Measurements from ENCODE around the gene PRPSAP2. TPM values are rescaled to one million over a fixed set of nuclear protein-coding genes. Genes with fewer than 3 reads are reported as not detected.

PRPSAP2 gene
- total RNA-seq, 6 donors from 2014 or later, result 16.6 to 39.8 (median 29.2) TPM

DNA sequence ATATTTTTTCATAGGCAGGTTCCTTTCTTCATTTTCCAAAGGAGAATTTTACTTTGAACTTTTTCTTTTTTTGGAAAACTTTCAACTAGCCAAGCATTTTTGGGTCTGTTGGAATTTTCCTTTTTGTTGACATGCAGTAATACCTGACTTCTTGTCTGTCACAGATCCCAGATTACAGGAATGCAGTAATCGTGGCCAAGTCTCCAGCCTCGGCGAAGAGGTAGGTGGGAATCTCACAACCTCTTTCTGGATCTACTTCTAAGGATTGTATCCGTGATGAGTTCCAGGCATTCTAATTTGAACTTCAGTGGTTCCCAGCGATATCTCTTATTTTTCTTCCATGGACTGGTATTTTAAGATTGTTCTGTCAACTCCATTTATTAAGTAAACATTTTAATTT is 31.7 kb downstream of the PRPSAP2 start:
- 52 to 61% methylated on average over 5 of the region's 5 CpGs for WGBS, 2 donors
- H3K9me3 ChIP-seq, result no peaks in the 10 kb centered on the region
- H3K36me3 ChIP-seq, result peaks cover 5 to 64% (median 30%) of the 10 kb centered on the region in 4 donors
- TF ChIP-seq EP300 (IDR thresholded peaks at IDR 0.05), result no peak
- TF ChIP-seq POLR2A (IDR thresholded peaks at IDR 0.05), result no peak
- TF ChIP-seq, protein P1, sequence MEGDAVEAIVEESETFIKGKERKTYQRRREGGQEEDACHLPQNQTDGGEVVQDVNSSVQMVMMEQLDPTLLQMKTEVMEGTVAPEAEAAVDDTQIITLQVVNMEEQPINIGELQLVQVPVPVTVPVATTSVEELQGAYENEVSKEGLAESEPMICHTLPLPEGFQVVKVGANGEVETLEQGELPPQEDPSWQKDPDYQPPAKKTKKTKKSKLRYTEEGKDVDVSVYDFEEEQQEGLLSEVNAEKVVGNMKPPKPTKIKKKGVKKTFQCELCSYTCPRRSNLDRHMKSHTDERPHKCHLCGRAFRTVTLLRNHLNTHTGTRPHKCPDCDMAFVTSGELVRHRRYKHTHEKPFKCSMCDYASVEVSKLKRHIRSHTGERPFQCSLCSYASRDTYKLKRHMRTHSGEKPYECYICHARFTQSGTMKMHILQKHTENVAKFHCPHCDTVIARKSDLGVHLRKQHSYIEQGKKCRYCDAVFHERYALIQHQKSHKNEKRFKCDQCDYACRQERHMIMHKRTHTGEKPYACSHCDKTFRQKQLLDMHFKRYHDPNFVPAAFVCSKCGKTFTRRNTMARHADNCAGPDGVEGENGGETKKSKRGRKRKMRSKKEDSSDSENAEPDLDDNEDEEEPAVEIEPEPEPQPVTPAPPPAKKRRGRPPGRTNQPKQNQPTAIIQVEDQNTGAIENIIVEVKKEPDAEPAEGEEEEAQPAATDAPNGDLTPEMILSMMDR (IDR thresholded peaks at IDR 0.05), result no peak
- TF ChIP-seq POLR2AphosphoS5 (IDR thresholded peaks at IDR 0.05), result no peak
- no peaks in the 10 kb centered on the region for H3K4me1 ChIP-seq
- no peak overlapping the region for H3K4me3 ChIP-seq
- DNase-seq (no peak), ATAC-seq (ENCODE audit: low FRiP score in 2 of 2) (no peak)
- H3K27me3 ChIP-seq, result no peaks in the 10 kb centered on the region
- H3K27ac ChIP-seq, result no peak overlapping the region

DNA sequence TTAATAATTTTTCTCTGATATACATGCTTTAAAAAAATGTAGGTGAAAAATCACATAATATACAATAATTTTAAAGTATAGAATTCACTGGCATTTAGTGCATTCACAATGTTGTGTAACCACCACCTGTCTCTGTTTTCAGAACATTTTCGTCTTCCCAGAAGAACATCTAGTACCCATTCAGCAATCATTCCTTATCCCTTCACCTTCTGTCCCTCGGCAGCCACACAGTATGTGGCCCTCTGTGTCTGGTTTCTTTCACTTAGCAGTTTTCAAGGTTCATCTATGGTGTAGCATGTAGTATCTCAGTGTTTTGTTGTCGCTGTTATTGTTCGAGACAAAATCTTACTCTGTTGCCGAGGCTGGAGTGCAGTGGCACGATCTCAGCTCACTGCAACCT is 33.6 kb downstream of the PRPSAP2 start:
- H3K27ac ChIP-seq, result no peak overlapping the region
- H3K4me3 ChIP-seq, result no peak overlapping the region
- no peak for DNase-seq
- 92 to 96% methylated on average over 6 of the region's 6 CpGs for WGBS, 2 donors
- H3K36me3 ChIP-seq, result peaks cover 2 to 57% (median 21%) of the 10 kb centered on the region in 4 donors
- H3K9me3 ChIP-seq, result no peaks in the 10 kb centered on the region
- no peak for ATAC-seq (ENCODE audit: low FRiP score in 2 of 2)
- TF ChIP-seq POLR2AphosphoS5 (IDR thresholded peaks at IDR 0.05), result no peak
- no peak for TF ChIP-seq POLR2A (IDR thresholded peaks at IDR 0.05)
- TF ChIP-seq, protein P1 (IDR thresholded peaks at IDR 0.05), result no peak
- no peak for TF ChIP-seq EP300 (IDR thresholded peaks at IDR 0.05)
- no peaks in the 10 kb centered on the region for H3K27me3 ChIP-seq
- no peaks in the 10 kb centered on the region for H3K4me1 ChIP-seq

DNA sequence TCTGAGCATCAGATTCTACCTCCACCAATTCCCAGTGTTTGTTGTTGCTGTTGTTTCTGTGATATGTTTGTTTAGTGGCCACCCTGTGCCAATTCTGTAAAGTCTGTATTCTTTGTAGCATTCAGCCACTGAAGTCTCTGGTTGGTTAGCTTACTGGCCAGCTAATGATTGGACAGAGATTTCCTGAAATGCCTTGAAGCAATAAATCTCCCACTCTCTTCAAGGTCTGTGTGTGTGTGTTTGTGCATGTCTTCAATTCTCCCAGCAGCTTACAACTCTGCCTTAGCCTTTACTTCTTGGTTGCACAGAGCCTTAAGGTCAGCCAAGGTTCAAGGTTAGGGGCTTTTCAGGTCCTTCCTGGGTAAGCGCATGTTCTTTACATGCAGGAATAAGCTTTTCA is 38.2 kb downstream of the PRPSAP2 start:
- no peaks in the 10 kb centered on the region for H3K9me3 ChIP-seq
- DNase-seq (no peak), ATAC-seq (ENCODE audit: low FRiP score in 2 of 2) (no peak)
- no peak overlapping the region for H3K4me3 ChIP-seq
- peaks cover 2 to 42% (median 15%) of the 10 kb centered on the region in 4 donors for H3K36me3 ChIP-seq
- WGBS, 2 donors, result 94 to 100% methylated on average over 1 of the region's 1 CpG
- H3K27ac ChIP-seq, result no peak overlapping the region
- H3K4me1 ChIP-seq, result peaks cover 0 to 7% (median 0%) of the 10 kb centered on the region in 4 donors
- no peaks in the 10 kb centered on the region for H3K27me3 ChIP-seq
- no peak for TF ChIP-seq POLR2A (IDR thresholded peaks at IDR 0.05)
- no peak for TF ChIP-seq EP300 (IDR thresholded peaks at IDR 0.05)
- TF ChIP-seq POLR2AphosphoS5 (IDR thresholded peaks at IDR 0.05), result no peak
- TF ChIP-seq, protein P1 (IDR thresholded peaks at IDR 0.05), result no peak

DNA sequence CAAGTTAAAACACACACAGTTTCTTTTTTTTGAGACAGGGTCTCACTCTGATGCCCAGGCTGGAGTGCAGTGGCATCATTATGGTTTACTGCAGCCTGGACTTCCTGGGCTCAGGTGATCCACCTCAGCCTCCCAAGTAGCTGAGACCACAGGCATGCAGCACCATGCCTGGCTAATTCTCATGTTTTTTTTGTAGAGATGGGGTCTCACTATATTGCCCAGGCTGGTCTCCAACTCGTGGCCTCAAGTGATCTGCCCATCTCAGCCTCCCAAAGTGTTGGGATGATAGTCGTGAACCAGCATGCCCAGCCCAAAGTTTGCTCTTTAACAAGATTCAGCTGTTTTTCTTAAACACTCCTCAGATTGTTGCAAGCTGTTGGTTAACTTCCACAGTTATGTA is 39.0 kb downstream of the PRPSAP2 start:
- Histone ChIP-seq H3K4me3 (no peak overlapping the region), H3K27me3 (no peaks in the 10 kb centered on the region), H3K9me3 (no peaks in the 10 kb centered on the region), H3K4me1 (peaks cover 0 to 11% (median 5%) of the 10 kb centered on the region in 4 donors), H3K36me3 (peaks cover 2 to 41% (median 12%) of the 10 kb centered on the region in 4 donors), H3K27ac (no peak overlapping the region)
- ATAC-seq (ENCODE audit: low FRiP score in 2 of 2), result no peak
- no peak for DNase-seq
- WGBS, 2 donors, result 86 to 91% methylated on average over 2 of the region's 2 CpGs
- TF ChIP-seq, protein P1 (IDR thresholded peaks at IDR 0.05), result no peak
- TF ChIP-seq EP300 (IDR thresholded peaks at IDR 0.05), result no peak
- no peak for TF ChIP-seq POLR2AphosphoS5 (IDR thresholded peaks at IDR 0.05)
- TF ChIP-seq POLR2A (IDR thresholded peaks at IDR 0.05), result no peak

DNA sequence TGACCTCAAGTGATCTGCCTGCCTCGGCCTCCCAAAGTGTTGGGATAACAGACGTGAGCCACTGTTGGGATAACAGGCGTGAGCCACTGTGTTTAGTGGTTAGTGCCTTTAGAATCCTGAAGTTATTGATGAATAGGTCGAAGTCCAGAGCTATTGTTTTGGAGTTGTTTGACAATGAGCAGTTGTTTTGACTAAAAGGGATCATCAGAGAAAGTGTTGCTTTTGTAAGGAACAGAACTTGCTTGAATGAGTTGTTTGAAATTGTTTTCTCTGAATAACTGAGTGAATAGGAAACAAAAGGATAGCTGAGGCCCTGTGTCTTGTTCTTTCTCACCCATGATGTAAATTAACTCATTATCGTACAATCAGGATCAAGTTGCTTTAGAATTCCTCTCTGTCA is 46.6 kb downstream of the PRPSAP2 start:
- peaks cover 0 to 39% (median 10%) of the 10 kb centered on the region in 4 donors for H3K36me3 ChIP-seq
- TF ChIP-seq POLR2A (IDR thresholded peaks at IDR 0.05) (no peak), EP300 (IDR thresholded peaks at IDR 0.05) (no peak), POLR2AphosphoS5 (IDR thresholded peaks at IDR 0.05) (no peak)
- TF ChIP-seq, protein P1 (IDR thresholded peaks at IDR 0.05), result no peak
- WGBS, 2 donors, result 94 to 95% methylated on average over 5 of the region's 5 CpGs

More for the DNA sequence above, 46.6 kb downstream of the PRPSAP2 start:
- Histone ChIP-seq H3K9me3 (no peaks in the 10 kb centered on the region), H3K4me3 (no peak overlapping the region), H3K27me3 (no peaks in the 10 kb centered on the region), H3K27ac (no peak overlapping the region), H3K4me1 (peaks cover 0 to 11% (median 5%) of the 10 kb centered on the region in 4 donors)
- ATAC-seq (ENCODE audit: low FRiP score in 2 of 2) (no peak), DNase-seq (no peak)

Measured in upper lobe of left lung (tissue), 6 donors.